Upper lobe of right lung (tissue), 1 donor: ENCODE data around the gene ZNF215. TPM values are rescaled to one million over a fixed set of nuclear protein-coding genes. Genes with fewer than 3 reads are reported as not detected.

Source experiments
- ATAC-seq: fragments of 200-7000 bp; cut with Tn5 transposase; one replicate; pipeline ENCODE4 v1.9.1; 2020; ENCODE audit warnings: mild to moderate bottlenecking, moderate library complexity
- DNase-seq: peaks from one replicate; pipeline ENCODE4 v3.0.0-alpha.2; 2020
- H3K27ac ChIP-seq: fragments of 200-600 bp; one replicate; pipeline ENCODE4 v1.8.0; 2022
- H3K27me3 ChIP-seq: fragments of 200-600 bp; one replicate; pipeline ENCODE4 v1.8.0; 2022; ENCODE audit warnings: mild to moderate bottlenecking
- H3K36me3 ChIP-seq: fragments of 200-600 bp; one replicate; pipeline ENCODE4 v1.8.0; 2022
- H3K4me1 ChIP-seq: fragments of 200-600 bp; one replicate; pipeline ENCODE4 v1.8.0; 2022
- H3K4me3 ChIP-seq: fragments of 200-600 bp; one replicate; pipeline ENCODE4 v1.8.0; 2022; ENCODE audit warnings: mild to moderate bottlenecking
- H3K9me3 ChIP-seq: fragments of 200-600 bp; one replicate; pipeline ENCODE4 v1.8.0; 2022
- CTCF ChIP-seq: fragments of 200-600 bp; IDR thresholded peaks from one replicate; pipeline ENCODE4 v1.8.0; 2022; ENCODE audit warnings: antibody characterized with exemption
- intact Hi-C: fragments of 100-400 bp; cut with DNase I; formaldehyde crosslinking; loops from one replicate; pipeline ENCODE4 v1.11.0; 2022
- total RNA-seq: library from RNA; stranded (reverse); fragmentation: NEBNext Ultra II Directional; extraction: Animal tissue kit (Norgen Biotek cat#: 25700); gene quantifications from one replicate; pipeline ENCODE4 v1.2.1, GENCODE V29; 2021
- donor health status: DM: no; HTN: yes; CAD: no; lungs with severe emphysema.

The ZNF215 gene
- total RNA-seq, 1 donor from 2014 or later, result 2.4 TPM

- no peak for DNase-seq
- peak overlapping the region; percentile 61 for H3K27ac ChIP-seq
- no peak for TF ChIP-seq CTCF
- peak overlapping the region; percentile 70 for H3K4me3 ChIP-seq
- peaks cover 9% of the 10 kb centered on the region for H3K4me1 ChIP-seq
- no peak for ATAC-seq
- no peaks in the 10 kb centered on the region for H3K9me3 ChIP-seq
- intact Hi-C loops, result loop anchor here (10.0 kb wide), 1 partner anchor 581 kb away; no protein-coding TSS in a partner anchor
- H3K36me3 ChIP-seq, result no peaks in the 10 kb centered on the region
- H3K27me3 ChIP-seq, result no peaks in the 10 kb centered on the region
Measured at GRCh38 chr11:6925636-6926207, 504 bp upstream of the ZNF215 start.

- DNase-seq, result no peak
- Histone ChIP-seq H3K4me3 (peak overlapping the region; percentile 70), H3K27me3 (no peaks in the 10 kb centered on the region), H3K4me1 (peaks cover 9% of the 10 kb centered on the region), H3K9me3 (no peaks in the 10 kb centered on the region), H3K36me3 (no peaks in the 10 kb centered on the region), H3K27ac (no peak overlapping the region)
- ATAC-seq, result no peak
- no peak for TF ChIP-seq CTCF
- intact Hi-C loops, result loop anchor here (10.0 kb wide), 1 partner anchor 582 kb away; no protein-coding TSS in a partner anchor
Measured at GRCh38 chr11:6927030-6927617, 898 bp downstream of the ZNF215 start.

- Histone ChIP-seq H3K9me3 (no peaks in the 10 kb centered on the region), H3K4me1 (peaks cover 9% of the 10 kb centered on the region), H3K36me3 (no peaks in the 10 kb centered on the region), H3K27ac (no peak overlapping the region), H3K27me3 (no peaks in the 10 kb centered on the region), H3K4me3 (no peak overlapping the region)
- DNase-seq (no peak), ATAC-seq (no peak)
- TF ChIP-seq CTCF, result no peak
- intact Hi-C loops, result loop anchor here (10.0 kb wide), 1 partner anchor 584 kb away; no protein-coding TSS in a partner anchor
Measured at GRCh38 chr11:6928916-6929315, 2.7 kb downstream of the ZNF215 start.

GRCh38 chr11:6931146-6931713, 5.0 kb downstream of the ZNF215 start:
- intact Hi-C loops, result no loop called here
- no peak overlapping the region for H3K27ac ChIP-seq
- ATAC-seq (no peak), DNase-seq (no peak)
- H3K4me3 ChIP-seq, result no peak overlapping the region
- H3K36me3 ChIP-seq, result no peaks in the 10 kb centered on the region
- TF ChIP-seq CTCF, result no peak
- H3K9me3 ChIP-seq, result no peaks in the 10 kb centered on the region
- H3K27me3 ChIP-seq, result no peaks in the 10 kb centered on the region
- H3K4me1 ChIP-seq, result peaks cover 9% of the 10 kb centered on the region

- intact Hi-C loops, result no loop called here
- H3K9me3 ChIP-seq, result no peaks in the 10 kb centered on the region
- no peak overlapping the region for H3K27ac ChIP-seq
- peaks cover 5% of the 10 kb centered on the region for H3K4me1 ChIP-seq
- DNase-seq (no peak), ATAC-seq (no peak)
- no peak overlapping the region for H3K4me3 ChIP-seq
- no peaks in the 10 kb centered on the region for H3K27me3 ChIP-seq
- no peak for TF ChIP-seq CTCF
- no peaks in the 10 kb centered on the region for H3K36me3 ChIP-seq
Measured at GRCh38 chr11:6932145-6932544, 5.9 kb downstream of the ZNF215 start.
